ENCODE results near the gene NR2C1.

- TF ChIP-seq CTCF (conservative IDR thresholded peaks at IDR 0.05): no peak
- no peak for TF ChIP-seq ZFX (IDR thresholded peaks at IDR 0.05)
Measured at GRCh38 chr12:95116773-95117172, 43.4 kb upstream of the NR2C1 start.

Data from C4-2B (cell line).